ENCODE results near the gene PTDSS2. TPM values are rescaled to one million over a fixed set of nuclear protein-coding genes. Genes with fewer than 3 reads are reported as not detected.

Gene PTDSS2
- total RNA-seq, 1 donor from 2014 or later, result 81.1 TPM

GRCh38 chr11:535519-536454 is 85.7 kb downstream of the PTDSS2 start, which contains the start of gene HRAS:
TSS of gene HRAS (minus strand) at chr11:535576.
- no peaks in the 10 kb centered on the region for H3K36me3 ChIP-seq (ENCODE audit: control insufficient read depth, insufficient read depth, low read length)
- peak; percentile 51 for DNase-seq (ENCODE audit: low read depth)
- TF ChIP-seq CTCF (IDR thresholded peaks at IDR 0.05; ENCODE audit: insufficient read depth, low read length, poor library complexity, severe bottlenecking), result no peak

GRCh38 chr11:536841-537621 is 87.0 kb downstream of the PTDSS2 start, which contains the start of gene LRRC56:
TSS of gene LRRC56 (plus strand) at chr11:537527. CDS start at chr11:540685, 3,158 bp downstream.
- no peaks in the 10 kb centered on the region for H3K27me3 ChIP-seq (ENCODE audit: control insufficient read depth, insufficient read depth, low read length)
- DNase-seq (ENCODE audit: low read depth), result peak; percentile 49
- no peak for TF ChIP-seq CTCF (IDR thresholded peaks at IDR 0.05; ENCODE audit: insufficient read depth, low read length, poor library complexity, severe bottlenecking)
- peak within 1 kb of the TSS; percentile 60 for H3K4me3 ChIP-seq (ENCODE audit: low read depth, low read length)
- H3K36me3 ChIP-seq (ENCODE audit: control insufficient read depth, insufficient read depth, low read length), result no peaks in the 10 kb centered on the region

More at GRCh38 chr11:535519-536454, 85.7 kb downstream of the PTDSS2 start, which contains the start of gene HRAS:
- H3K4me3 ChIP-seq (ENCODE audit: low read depth, low read length), result peak within 1 kb of the TSS; percentile 64
- no peaks in the 10 kb centered on the region for H3K27me3 ChIP-seq (ENCODE audit: control insufficient read depth, insufficient read depth, low read length)

GRCh38 chr11:537622-538430 is 87.7 kb downstream of the PTDSS2 start:
- no peak for DNase-seq (ENCODE audit: low read depth)
- Histone ChIP-seq H3K4me3 (ENCODE audit: low read depth, low read length) (peak overlapping the region; percentile 41), H3K27me3 (ENCODE audit: control insufficient read depth, insufficient read depth, low read length) (no peaks in the 10 kb centered on the region), H3K36me3 (ENCODE audit: control insufficient read depth, insufficient read depth, low read length) (no peaks in the 10 kb centered on the region)
- TF ChIP-seq CTCF (IDR thresholded peaks at IDR 0.05; ENCODE audit: insufficient read depth, low read length, poor library complexity, severe bottlenecking), result no peak

GRCh38 chr11:538431-539051 is 88.5 kb downstream of the PTDSS2 start:
- H3K36me3 ChIP-seq (ENCODE audit: control insufficient read depth, insufficient read depth, low read length), result no peaks in the 10 kb centered on the region
- H3K27me3 ChIP-seq (ENCODE audit: control insufficient read depth, insufficient read depth, low read length), result no peaks in the 10 kb centered on the region
- no peak for TF ChIP-seq CTCF (IDR thresholded peaks at IDR 0.05; ENCODE audit: insufficient read depth, low read length, poor library complexity, severe bottlenecking)
- H3K4me3 ChIP-seq (ENCODE audit: low read depth, low read length), result no peak overlapping the region
- DNase-seq (ENCODE audit: low read depth), result no peak

- DNase-seq (ENCODE audit: low read depth), result no peak
- no peaks in the 10 kb centered on the region for H3K27me3 ChIP-seq (ENCODE audit: control insufficient read depth, insufficient read depth, low read length)
- no peak for TF ChIP-seq CTCF (IDR thresholded peaks at IDR 0.05; ENCODE audit: insufficient read depth, low read length, poor library complexity, severe bottlenecking)
- no peaks in the 10 kb centered on the region for H3K36me3 ChIP-seq (ENCODE audit: control insufficient read depth, insufficient read depth, low read length)
- no peak overlapping the region for H3K4me3 ChIP-seq (ENCODE audit: low read depth, low read length)
Measured at GRCh38 chr11:539971-540481, 89.9 kb downstream of the PTDSS2 start.
